Inferior parietal cortex (tissue), 1 donor: Measurements from ENCODE around the gene GTF2A1L.
"Not testable (repeated sequence)": the region's sequence is repeated elsewhere in the genome, so short reads cannot be mapped to it uniquely, and the experiment has no call there.

Source experiments
- DNase-seq: peaks from one replicate; pipeline ENCODE4 v3.0.0-alpha.2; 2016; ENCODE audit errors: extremely low spot score

GTF2A1L gene

DNA sequence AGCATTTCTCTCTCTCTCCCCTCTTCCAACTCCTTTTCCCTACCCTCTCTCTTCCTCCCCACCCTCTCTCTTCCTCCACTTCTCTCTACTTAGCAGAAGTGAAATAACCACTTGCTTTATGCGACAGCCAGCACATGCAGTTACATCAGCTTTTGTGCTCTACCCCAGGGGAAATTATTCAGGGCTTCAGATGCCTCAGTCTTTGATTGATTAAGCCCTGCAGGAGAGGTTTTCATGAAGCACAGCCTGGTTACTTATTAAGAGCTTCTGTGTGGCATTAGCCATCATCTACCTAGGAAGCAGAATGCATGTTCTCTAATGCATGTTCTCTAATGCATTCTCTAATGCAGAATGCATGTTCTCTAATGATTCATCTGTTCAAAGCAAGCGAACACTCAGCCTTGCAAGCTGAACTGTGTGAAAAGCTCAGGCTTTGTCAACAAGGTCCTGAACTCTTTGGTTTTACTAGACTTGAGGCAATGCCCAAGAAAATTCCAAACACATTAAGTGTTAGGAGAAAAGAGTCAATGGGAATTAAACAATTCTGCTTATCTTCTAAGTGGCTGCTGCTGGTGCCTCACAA lies 81.8 kb downstream of the GTF2A1L start:
- no peak for DNase-seq

DNA sequence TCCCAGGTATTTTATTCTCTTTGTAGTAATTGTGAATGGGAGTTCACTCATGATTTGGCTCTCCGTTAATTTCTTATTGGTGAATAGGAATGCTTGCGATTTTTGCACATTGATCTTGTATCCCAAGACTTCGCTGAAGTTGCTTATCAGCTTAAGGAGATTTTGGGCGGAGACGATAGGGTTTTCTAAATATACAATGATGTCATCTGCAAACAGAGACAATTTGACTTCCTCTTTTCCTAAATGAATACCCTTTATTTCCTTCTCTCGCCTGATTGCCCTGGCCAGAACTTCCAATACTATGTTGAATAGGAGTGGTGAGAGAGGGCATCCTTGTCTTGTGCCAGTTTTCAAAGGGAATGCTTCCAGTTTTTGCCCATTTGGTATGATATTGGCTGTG lies 86.0 kb downstream of the GTF2A1L start:
- not testable (repeated sequence) for DNase-seq

DNA sequence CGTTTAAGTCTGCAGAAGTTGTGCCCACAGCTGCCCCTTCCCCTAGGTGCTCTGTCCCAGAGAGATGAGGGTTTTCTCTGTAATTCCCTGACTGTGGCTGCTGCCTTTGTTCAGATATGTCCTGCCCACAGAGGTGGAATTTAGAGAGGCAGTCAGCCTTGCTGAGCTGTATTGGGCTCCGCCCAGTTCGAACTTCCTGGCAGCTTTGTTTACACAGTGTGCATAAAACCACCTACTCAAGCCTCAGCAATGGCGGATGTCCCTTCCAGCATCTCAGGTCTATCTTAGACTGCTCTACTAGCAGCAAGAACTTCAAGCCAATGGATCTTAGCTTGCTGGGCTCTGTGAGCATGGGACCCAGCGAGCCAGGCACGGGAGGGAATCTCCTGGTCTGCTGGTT lies 89.8 kb downstream of the GTF2A1L start:
- no peak for DNase-seq

DNA sequence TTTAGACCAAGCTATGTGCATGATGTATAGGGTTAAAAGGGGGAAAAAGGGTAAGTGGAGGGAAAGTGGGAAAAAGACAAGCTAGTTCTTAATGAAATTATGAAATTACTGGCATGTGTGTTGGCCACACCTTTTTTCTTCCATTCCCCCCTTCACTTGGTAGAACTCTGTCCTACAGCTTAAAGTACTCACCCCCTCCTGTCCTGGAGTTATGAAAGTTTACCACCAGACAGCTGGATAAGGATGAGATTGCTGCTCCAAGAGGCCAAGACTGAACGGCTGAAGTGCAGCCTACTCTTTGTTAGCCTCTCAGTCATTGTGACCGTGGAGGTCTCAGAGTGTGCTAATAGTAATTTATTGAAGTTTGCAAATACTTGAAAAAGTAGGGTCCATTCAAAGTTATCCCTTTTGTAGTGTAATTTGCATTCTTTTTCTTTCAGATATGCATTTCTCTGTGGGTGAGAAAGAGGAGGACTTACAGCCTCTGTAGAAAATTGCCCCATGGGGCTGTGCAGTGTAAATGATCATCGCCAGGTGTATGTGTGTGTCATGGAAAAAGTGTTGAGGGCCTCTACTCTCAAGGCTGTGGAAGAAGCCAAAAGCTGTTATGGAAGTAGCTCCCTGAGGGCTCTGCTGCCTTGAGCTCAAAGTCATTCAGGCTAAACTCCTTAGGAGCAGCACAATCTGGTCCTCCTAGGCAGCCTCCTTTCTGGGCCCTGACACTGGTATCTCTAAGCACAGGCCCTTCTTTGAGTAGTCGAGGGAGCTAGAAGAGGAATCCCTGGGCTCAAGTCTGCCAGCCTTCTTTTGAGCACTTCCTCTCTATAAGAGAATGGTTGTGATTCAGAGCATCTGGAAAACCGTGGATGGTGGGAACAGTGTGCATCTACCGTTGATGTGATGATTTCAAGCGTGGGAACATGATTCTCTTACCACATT lies 91.7 kb downstream of the GTF2A1L start:
- no peak for DNase-seq

DNA sequence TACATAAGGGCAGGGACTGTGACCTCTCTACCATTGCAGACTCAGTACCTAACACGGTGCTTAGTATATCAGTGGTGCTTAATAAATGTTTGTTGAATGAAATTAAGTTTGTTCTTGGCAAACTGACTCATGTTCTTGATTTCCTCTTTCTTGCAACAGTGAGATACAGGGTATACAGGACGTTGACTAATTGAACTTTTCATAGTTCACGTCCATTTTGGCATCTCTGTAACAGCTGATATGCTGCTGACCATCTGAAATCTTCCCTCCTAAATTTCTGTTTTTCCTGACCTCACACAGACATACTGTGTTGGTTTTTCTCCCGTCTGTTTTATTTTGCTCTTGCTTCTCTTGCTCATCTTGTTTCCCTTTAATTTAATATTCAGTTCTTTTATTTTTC lies 93.7 kb downstream of the GTF2A1L start:
- no peak for DNase-seq

DNA sequence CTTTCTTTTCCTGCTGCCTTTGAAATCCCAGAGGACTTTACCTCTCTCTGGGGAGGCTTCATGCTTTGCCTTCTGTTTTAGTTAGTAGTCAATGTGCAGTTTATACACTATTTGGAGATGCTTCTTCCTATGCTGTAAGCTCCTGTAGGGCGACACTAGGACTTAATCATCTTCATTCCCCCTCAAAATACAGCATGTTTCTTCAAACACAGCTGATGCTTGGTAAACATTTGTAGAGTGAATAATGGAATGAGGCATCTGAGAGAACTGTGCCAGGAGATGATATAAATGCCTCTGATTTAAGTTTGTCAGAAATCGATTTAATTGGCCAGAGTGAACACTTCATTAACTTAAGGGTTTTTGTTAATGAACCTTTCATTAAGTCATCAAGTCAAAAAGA lies 94.5 kb downstream of the GTF2A1L start:
- no peak for DNase-seq

DNA sequence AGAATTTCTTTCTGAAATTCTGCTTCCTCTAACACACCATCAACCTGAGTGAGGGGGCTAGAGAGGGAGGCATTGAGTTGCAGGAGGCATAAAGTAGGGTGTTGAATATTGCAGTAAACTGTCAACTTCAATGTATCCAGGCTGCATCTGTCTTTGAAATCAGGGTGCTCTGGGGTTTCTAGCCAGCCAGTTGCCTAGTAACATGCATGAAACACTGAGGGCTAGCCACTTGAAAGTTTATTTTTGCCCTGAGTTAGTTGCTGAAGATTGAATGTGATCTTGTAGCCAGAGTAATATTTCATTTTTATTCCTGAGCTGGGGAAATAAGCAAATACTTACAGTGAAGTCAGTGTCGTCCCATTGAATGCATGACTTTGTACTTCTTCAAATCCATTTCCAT lies 96.0 kb downstream of the GTF2A1L start:
- DNase-seq: no peak

DNA sequence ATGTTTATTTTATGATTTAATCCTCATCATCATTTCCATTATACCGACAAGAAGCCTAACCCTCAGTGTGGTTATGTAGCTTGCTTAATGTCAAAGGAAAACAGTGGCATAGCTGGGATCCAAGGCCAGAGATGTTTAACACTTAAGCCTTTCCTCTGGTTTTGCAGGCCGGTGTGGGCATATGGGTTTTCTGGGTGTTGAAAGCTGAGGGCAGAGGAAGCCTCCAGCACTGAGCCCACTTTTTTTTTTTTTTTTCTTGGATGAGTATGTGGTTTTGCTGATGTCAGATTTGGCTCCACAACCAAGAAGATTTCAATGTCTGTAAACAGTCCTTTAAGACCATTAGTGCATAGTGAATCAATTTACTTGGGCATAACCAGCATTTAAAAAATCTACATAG lies 96.6 kb downstream of the GTF2A1L start:
- no peak for DNase-seq

DNA sequence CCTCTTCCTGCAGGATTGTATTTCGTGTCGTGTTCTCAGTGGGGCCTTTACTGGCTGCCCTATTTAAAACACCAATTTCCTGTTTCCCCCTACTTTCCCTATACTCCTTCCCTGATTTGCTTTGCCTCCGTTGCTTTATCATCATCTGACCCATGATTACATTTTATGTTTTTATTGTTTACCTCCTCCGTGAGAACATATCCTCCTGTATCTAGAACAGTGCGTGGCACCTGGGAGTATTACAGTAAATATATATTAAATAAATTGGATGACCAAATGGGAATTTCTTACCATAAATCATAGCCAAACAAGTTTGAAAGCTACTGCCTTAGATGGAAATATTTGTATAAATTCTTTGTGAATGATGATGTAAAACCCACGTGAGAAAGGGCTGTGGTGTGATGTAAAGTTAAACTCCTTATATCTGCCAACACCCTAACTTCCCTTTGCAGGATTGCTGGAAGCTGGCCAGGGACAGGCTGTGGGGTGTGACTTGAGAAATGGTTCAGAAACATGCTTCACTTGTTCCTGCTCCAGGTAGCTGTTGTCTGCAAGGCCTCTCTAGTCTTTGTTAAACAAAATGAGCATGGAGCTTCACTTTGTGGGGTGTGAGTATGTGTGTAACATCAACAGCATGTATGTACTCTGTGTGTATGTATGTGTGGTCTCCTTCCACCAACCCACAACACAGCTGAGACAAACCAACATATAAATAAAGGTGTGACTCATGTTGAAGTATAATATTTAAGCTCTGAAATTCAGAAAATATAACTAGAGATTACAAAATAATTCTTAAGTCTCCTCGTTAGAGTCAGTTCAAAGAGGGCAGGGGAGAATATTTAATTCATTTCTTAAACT lies 97.6 kb downstream of the GTF2A1L start:
- DNase-seq: no peak

DNA sequence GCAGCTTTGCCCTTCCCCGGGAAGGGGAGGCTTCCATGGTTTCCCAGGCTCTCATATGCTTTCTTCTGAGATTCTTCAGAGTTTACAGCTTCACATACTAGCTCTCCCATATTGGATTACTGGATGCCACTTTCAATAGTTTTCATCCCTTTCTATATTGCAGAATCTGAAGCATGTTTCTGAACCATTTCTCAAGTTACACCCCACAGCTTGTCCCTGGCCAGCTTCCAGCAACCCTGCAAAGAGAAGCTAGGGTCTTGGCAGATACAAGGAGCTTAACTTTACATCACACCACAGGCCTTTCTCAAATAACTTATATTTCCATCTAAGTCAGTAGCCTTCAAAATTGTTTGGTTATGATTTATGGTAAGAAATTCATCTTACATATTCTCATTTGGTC lies 98.3 kb downstream of the GTF2A1L start:
- no peak for DNase-seq

DNA sequence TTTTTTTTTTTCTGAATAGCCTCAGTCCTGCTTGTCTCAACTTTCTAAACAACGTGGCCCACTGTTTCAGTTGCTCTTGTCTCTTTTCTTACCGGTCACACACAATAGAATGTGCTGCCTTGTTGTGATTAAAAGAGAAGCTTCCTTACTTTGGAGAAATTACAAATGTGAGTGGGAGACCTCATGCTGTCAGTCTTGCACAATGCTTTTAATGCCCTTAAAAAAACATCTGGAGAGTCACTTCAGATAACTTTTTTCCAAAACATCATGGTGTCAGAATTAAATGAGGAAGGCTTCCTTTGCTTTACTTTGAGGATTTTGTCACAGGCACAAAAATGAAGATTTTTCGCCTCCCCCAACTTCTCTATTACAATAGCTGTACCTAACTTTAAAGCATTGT lies 100.2 kb downstream of the GTF2A1L start:
- DNase-seq: no peak

DNA sequence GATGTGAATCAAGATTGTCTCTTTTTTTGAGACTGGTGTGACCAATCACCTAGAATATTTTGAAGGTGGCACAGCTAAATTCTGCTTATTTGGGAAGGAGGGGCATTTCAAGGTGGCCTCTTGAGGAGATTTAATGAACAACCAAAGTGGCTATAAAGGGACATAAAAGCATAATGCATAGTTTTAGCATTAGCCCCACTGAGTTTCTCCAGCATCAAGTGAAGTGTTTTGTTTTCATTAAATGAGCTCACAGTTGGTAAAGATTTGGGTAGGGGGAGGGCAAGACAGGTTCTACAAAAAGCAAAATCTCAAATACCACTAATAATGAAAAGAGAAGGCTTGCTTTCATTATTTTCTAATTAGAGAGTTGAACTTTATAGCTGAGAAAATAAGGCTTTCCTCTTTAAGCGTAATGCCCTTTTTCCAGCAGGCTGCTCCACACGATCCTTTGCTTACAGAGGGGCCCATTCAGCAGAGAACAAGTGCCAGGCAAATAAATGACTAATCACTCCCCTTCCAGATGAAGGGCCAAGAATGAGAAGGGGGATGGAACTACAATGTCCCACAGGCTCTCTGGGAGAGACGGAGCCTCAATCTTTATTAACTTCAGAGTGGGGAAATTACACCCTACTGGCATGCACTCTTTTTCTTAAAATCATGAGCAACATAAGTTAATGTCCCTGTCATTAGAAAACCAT lies 102.0 kb downstream of the GTF2A1L start:
- no peak for DNase-seq

DNA sequence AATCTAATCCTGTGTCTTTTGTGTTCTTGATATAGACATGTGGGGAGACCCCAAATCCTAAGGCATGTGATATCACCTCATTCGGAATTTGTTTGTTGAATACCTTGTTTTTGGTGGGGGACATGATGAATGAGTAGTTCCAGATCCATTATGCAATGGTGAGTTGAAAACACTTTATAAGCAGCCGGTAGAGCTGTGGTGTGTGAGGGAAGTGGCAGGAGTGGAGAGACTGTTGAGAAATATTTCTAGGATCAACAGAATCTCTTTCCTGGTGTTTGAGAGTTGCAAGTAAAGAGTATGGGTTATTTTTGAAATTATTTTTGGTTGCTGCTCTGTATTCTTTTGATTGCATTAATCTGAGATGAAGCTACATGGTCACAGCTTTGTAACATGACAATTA lies 103.5 kb downstream of the GTF2A1L start:
- no peak for DNase-seq

DNA sequence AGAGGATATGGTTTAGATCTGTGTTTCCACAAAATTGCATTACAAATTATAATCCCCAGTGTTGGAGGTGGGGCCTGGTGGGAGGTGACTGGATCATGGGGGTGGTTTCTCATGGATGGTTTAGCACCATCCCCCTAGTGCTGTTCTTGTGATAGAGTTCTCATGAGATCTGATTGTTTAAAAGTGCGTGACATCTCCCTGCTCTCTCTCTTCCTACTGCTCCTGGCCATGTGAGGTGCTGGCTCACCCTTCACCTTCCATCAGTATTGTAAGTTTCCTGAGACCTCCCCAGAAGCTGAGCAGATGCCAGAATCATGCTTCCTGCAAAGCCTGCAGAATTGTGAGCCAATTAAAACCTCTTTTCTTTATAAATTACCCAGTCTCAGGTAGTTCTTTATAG lies 104.7 kb downstream of the GTF2A1L start:
- DNase-seq: no peak

DNA sequence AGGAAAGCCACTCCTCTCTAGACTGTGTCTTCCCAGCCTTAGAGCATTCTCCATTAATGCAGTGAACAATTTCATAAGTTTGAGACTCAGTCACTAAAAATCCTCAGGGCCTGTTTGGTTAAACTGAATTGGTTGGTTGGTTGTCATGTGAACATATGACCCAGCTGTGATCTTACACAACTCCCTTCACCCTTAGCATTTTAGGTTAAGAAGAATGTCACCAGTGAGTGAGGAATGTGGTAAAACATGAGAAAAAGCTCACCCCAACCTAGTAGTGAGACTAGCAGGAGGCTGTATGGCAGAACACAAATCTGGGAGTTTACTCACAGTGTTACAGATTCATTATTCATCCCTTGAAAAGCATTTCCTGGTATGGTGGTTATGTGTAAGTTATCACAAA lies 105.5 kb downstream of the GTF2A1L start:
- DNase-seq: no peak

DNA sequence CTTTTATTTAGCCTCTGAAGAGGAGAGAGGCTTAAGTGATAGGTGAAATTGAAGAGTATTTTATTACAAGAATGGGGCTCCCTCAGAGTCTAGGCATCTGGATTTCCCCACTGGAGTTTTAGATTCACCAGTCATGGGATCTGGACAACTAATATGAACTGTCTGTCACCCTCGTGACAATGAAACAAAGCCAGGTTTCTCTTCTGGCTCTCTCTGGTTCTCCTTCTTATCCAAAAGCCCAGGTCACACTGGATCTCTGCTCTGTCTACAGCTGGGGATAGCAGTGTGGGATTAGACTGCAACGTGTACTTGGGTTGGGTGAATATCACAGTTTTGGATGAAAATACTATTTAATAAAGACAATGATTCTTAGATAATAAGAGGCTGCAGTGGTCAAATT lies 106.6 kb downstream of the GTF2A1L start:
- no peak for DNase-seq

DNA sequence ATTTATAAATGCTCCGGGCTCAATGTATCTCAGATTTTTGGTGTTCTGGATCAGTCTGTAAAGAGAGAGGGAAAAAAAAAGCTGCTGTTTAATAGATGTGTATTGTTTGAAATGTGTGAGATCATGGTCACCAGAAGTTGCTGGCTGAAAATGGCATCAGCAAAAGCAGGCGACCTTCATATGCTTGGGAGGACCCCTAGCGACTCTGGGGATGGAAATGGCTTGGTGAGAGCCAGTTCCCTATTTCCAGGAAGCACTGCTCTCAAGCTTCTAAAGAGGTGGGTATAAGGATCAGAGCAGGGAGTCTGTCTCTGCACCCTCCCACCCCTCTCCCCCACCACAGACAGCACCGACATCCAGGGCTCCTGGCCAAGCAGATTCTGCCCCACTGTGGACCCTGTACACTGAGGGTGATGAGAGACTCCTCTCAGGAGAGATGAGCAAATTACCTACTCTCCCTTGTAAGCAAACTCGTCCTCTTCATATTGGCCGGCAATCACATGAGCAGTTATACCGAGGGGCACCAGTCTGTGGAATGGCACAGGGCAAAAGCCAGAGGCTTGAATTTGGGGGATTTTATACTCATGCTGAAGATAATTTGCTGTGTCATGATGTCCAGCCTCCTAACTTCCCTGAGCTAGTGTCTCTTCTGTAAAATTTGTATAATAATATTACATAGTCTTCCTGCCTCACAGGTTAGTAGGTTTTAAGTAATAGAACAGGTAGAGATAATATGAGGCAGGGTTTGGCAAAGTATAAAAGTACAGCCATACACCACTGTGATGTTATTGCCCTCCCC lies 108.2 kb downstream of the GTF2A1L start:
- DNase-seq: peak; percentile 57

DNA sequence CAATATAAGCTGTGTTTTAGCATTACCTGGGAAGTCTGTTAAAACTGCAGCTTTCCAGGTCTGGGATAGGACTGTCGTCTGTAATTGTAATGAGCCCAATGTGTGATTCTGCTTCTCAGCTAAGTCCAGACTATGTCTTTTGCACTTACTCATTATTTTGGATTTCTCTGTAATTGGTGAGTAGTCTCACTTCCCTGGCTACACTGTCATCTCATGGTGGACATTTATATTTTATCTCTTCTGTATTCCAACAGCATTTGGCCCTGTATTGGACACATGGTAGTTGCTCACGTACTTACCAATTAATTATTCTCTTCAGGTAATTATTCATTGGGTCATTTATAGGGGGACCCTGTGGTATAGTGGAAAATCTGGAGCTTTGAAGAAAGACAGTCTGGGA lies 109.9 kb downstream of the GTF2A1L start:
- DNase-seq: no peak

DNA sequence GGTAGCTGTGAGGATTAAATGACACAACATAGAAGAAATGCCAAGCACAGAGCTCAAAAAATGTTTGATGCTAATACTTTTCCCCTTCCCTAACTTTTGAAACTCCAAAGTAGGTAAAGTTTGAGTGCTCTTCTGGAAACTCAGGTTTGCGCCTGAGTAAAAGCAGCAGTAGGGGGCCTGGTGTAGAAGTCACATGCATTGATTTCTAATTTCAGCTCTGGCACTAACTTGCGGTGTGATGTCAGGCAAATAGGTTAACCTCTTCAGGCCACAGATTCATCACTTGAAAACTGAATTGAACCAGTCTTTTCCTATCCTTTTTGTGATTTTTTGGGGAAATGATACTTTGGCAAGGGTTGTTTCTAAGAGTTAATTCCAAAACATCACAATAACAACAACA lies 110.6 kb downstream of the GTF2A1L start:
- DNase-seq: no peak

DNA sequence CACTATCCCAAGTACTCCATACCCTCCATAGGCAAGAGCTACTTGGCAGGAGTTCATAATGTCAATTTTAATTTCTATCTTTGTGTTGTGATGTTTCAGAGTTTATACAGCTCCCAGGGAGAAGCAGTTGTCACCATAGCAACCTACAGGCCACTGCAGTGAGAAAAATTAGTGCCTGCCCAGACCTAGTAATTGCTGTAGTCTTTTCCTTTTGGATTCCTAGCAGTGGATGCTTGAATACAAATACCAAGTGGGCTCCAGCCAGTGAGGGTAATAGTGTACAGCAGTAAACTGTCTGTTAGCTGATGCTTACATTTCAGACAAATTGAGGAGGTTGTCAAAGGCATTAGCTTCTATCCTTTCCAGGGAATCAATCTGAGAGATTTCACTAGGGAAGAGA lies 111.2 kb downstream of the GTF2A1L start:
- peak; percentile 32 for DNase-seq
